OCI-LY1 (cell line): ENCODE data around the gene NFAT5.

Source experiments
- EZH2 ChIP-seq: fragments of 200-600 bp; sonication (generic), shearing (Covaris generic); IDR thresholded peaks from 2 replicates; pipeline ENCODE4 v1.8.0; 2017; ENCODE audit warnings: borderline replicate concordance, mixed run types, mild to moderate bottlenecking, antibody characterized with exemption, low read length, moderate library complexity, mixed read lengths
- TF ChIP-seq, protein P1 (sequence below): fragments of 200-600 bp; sonication (generic), shearing (Covaris generic); IDR thresholded peaks from 2 replicates; pipeline ENCODE4 v1.5.1; 2017; ENCODE audit warnings: mild to moderate bottlenecking, antibody characterized with exemption, low read length, moderate library complexity, mixed read lengths

DNA sequence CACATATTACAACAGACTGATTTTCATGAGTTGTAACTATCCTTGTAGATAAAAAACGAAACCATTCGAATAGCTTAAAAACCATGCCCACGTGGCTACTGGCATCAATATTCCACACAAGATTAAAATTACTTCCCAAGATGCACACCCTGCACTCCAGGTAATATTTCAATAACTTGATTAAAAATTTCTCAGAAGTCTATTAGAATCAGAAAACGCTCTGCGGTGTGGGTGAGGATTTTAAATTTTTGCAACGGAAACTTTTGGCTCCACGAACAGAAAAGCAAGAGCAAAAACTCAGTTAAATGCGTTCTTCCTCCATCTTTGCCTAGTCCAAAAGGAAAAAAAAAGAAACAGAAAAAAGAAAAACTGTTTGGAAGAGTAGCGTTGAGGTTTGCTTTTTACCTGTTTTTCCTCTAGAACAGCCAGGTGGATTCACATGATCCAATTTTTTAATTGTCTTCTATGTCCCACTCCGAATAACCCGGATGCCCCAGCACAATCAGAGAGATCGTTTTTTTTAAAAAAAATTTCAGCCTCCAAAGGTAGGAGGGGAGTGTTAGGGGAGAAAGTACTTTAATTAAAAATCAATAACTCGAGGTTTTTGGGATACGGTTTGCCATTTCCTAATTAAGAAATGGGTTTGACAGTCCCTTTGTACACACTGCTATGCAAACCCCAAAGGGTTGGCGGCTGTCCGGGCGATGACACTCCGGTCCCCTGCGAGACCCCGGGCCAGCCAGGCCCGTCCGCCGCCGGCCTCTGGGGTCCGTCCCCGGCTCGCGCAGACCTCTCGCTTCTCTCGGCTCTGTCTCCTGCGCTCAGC lies 708 bp upstream of the NFAT5 start:
- TF ChIP-seq, protein P1, sequence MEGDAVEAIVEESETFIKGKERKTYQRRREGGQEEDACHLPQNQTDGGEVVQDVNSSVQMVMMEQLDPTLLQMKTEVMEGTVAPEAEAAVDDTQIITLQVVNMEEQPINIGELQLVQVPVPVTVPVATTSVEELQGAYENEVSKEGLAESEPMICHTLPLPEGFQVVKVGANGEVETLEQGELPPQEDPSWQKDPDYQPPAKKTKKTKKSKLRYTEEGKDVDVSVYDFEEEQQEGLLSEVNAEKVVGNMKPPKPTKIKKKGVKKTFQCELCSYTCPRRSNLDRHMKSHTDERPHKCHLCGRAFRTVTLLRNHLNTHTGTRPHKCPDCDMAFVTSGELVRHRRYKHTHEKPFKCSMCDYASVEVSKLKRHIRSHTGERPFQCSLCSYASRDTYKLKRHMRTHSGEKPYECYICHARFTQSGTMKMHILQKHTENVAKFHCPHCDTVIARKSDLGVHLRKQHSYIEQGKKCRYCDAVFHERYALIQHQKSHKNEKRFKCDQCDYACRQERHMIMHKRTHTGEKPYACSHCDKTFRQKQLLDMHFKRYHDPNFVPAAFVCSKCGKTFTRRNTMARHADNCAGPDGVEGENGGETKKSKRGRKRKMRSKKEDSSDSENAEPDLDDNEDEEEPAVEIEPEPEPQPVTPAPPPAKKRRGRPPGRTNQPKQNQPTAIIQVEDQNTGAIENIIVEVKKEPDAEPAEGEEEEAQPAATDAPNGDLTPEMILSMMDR: no peak
- no peak for TF ChIP-seq EZH2
